ENCODE data around the gene NIPA2. TPM values are rescaled to one million over a fixed set of nuclear protein-coding genes. Genes with fewer than 3 reads are reported as not detected.

The NIPA2 gene
- total RNA-seq, 1 donor from 2014 or later: 13.5 TPM

GRCh38 chr15:22855791-22856190 lies 17.3 kb downstream of the NIPA2 start:
- no peaks in the 10 kb centered on the region for H3K27me3 ChIP-seq
- H3K4me1 ChIP-seq: no peaks in the 10 kb centered on the region
- intact Hi-C loops (cut with DNase I): no loop called here
- no peak overlapping the region for H3K4me3 ChIP-seq
- H3K27ac ChIP-seq: no peak overlapping the region
- no peak for DNase-seq (ENCODE audit: low spot score in 2 of 2)
- H3K36me3 ChIP-seq: peaks cover 38 to 54% of the 10 kb centered on the region in 2 donors
- no peak for TF ChIP-seq CTCF (IDR thresholded peaks at IDR 0.05)
- H3K9me3 ChIP-seq: no peaks in the 10 kb centered on the region

GRCh38 chr15:22856659-22857058 lies 18.2 kb downstream of the NIPA2 start:
- H3K36me3 ChIP-seq: peaks cover 37 to 51% of the 10 kb centered on the region in 2 donors
- H3K27ac ChIP-seq: no peak overlapping the region
- H3K4me1 ChIP-seq: no peaks in the 10 kb centered on the region
- TF ChIP-seq CTCF (IDR thresholded peaks at IDR 0.05): no peak
- intact Hi-C loops (cut with DNase I): no loop called here
- no peak for DNase-seq (ENCODE audit: low spot score in 2 of 2)
- no peak overlapping the region for H3K4me3 ChIP-seq
- no peaks in the 10 kb centered on the region for H3K27me3 ChIP-seq
- H3K9me3 ChIP-seq: no peaks in the 10 kb centered on the region

GRCh38 chr15:22861161-22861560 lies 22.7 kb downstream of the NIPA2 start:
- Histone ChIP-seq H3K36me3 (peaks cover 29 to 51% of the 10 kb centered on the region in 2 donors), H3K27ac (no peak overlapping the region), H3K4me1 (no peaks in the 10 kb centered on the region), H3K27me3 (no peaks in the 10 kb centered on the region), H3K4me3 (no peak overlapping the region), H3K9me3 (no peaks in the 10 kb centered on the region)
- intact Hi-C loops (cut with DNase I): no loop called here
- no peak for DNase-seq (ENCODE audit: low spot score in 2 of 2)
- no peak for TF ChIP-seq CTCF (IDR thresholded peaks at IDR 0.05)

GRCh38 chr15:22863356-22863755 lies 24.9 kb downstream of the NIPA2 start:
- Histone ChIP-seq H3K4me3 (no peak overlapping the region), H3K9me3 (no peaks in the 10 kb centered on the region), H3K36me3 (peaks cover 45 to 66% of the 10 kb centered on the region in 2 donors), H3K27me3 (no peaks in the 10 kb centered on the region), H3K4me1 (no peaks in the 10 kb centered on the region), H3K27ac (no peak overlapping the region)
- DNase-seq (ENCODE audit: low spot score in 2 of 2): no peak
- intact Hi-C loops (cut with DNase I): no loop called here
- no peak for TF ChIP-seq CTCF (IDR thresholded peaks at IDR 0.05)

- TF ChIP-seq CTCF (IDR thresholded peaks at IDR 0.05): no peak
Observed at GRCh38 chr15:22866079-22866478, 27.6 kb downstream of the NIPA2 start.

GRCh38 chr15:22867886-22868285 lies 29.4 kb downstream of the NIPA2 start:
- TF ChIP-seq CTCF (IDR thresholded peaks at IDR 0.05): no peak
- Histone ChIP-seq H3K4me1 (no peaks in the 10 kb centered on the region), H3K4me3 (no peak overlapping the region), H3K36me3 (peaks cover 66 to 90% of the 10 kb centered on the region in 2 donors), H3K9me3 (no peaks in the 10 kb centered on the region), H3K27me3 (no peaks in the 10 kb centered on the region), H3K27ac (no peak overlapping the region)
- intact Hi-C loops (cut with DNase I): no loop called here
- no peak for DNase-seq (ENCODE audit: low spot score in 2 of 2)

More at GRCh38 chr15:22866079-22866478, 27.6 kb downstream of the NIPA2 start:
- no peak for DNase-seq (ENCODE audit: low spot score in 2 of 2)
- Histone ChIP-seq H3K27me3 (no peaks in the 10 kb centered on the region), H3K9me3 (no peaks in the 10 kb centered on the region), H3K4me3 (no peak overlapping the region), H3K36me3 (peaks cover 48 to 78% of the 10 kb centered on the region in 2 donors), H3K27ac (no peak overlapping the region), H3K4me1 (no peaks in the 10 kb centered on the region)
- intact Hi-C loops (cut with DNase I): no loop called here

All from ascending aorta (tissue), 2 donors.